Panc1 (cell line): Measurements from ENCODE around the gene SRSF2. TPM values are rescaled to one million over a fixed set of nuclear protein-coding genes. Genes with fewer than 3 reads are reported as not detected.

Source experiments
- ATAC-seq: fragments of 200-7000 bp; cut with Tn5 transposase; 2 replicates; pipeline ENCODE4 v1.9.1; 2020; ENCODE audit warnings: mild to moderate bottlenecking, moderate library complexity
- BruUV-seq: library from RNA; stranded (reverse); fragments of 400-500 nt; replicated peaks from 2 replicates; lab custom pipeline; 2021; lab: Mats Ljungman, UMichigan
- CTCF ChIA-PET: fragments of 300-600 bp; sonication (Branson Sonifier 250); formaldehyde crosslinking; loops from one replicate; lab custom pipeline; 2022; ENCODE audit warnings: antibody characterized with exemption; lab: Charles Lee
- POLR2A ChIA-PET: fragments of 300-600 bp; sonication (Branson Sonifier 250); formaldehyde crosslinking; loops from one replicate; lab custom pipeline; 2022; ENCODE audit warnings: antibody characterized with exemption; lab: Charles Lee
- DNase-seq: peaks from one replicate; pipeline ENCODE4 v3.0.0-alpha.2; 2010; ENCODE audit warnings: low read depth, low spot score
- H3K27ac ChIP-seq: 2 replicates; pipeline ENCODE4 v1.5.1; 2011; ENCODE audit warnings: mild to moderate bottlenecking, low read length, inconsistent platforms
- H3K27me3 ChIP-seq: fragments of 200-500 bp; sonication (Bioruptor generic); 2 replicates; pipeline ENCODE4 v1.6.0; 2014; ENCODE audit warnings: low read length, inconsistent platforms; ENCODE audit not compliant: control insufficient read depth, insufficient read depth
- H3K36me3 ChIP-seq: fragments of 200-500 bp; sonication (Bioruptor generic); 2 replicates; pipeline ENCODE4 v1.5.1; 2014; ENCODE audit warnings: inconsistent platforms, mild to moderate bottlenecking, low read length, moderate library complexity; ENCODE audit not compliant: control insufficient read depth, insufficient read depth
- H3K4me1 ChIP-seq: 2 replicates; pipeline ENCODE4 v1.5.1; 2011; ENCODE audit warnings: inconsistent platforms, mild to moderate bottlenecking, low read length, moderate library complexity; ENCODE audit not compliant: control insufficient read depth, insufficient read depth
- H3K4me3 ChIP-seq, 2 experiments: 2 replicates each; pipeline ENCODE4 v1.5.1; 2011 to 2012; ENCODE audit warnings: low read depth in 2 of 2, low read length in 2 of 2, mild to moderate bottlenecking in 2 of 2, inconsistent platforms in 1 of 2, moderate library complexity in 1 of 2
- H3K9me3 ChIP-seq: fragments of 200-500 bp; sonication (Bioruptor generic); 2 replicates; pipeline ENCODE4 v1.5.1; 2014; ENCODE audit warnings: low read depth, mild to moderate bottlenecking, inconsistent platforms, low read length, moderate library complexity; ENCODE audit not compliant: control insufficient read depth, insufficient read depth
- POLR2AphosphoS5 ChIP-seq: IDR thresholded peaks from 2 replicates; pipeline ENCODE4 v1.6.1; 2012; ENCODE audit warnings: mild to moderate bottlenecking, low read depth, low read length, moderate library complexity
- SIN3A ChIP-seq: IDR thresholded peaks from 2 replicates; pipeline ENCODE4 v1.6.1; 2012; ENCODE audit warnings: low read depth, mild to moderate bottlenecking, low read length, moderate library complexity, borderline replicate concordance; ENCODE audit not compliant: insufficient read depth
- TCF7L2 ChIP-seq: IDR thresholded peaks from 2 replicates; pipeline ENCODE4 v1.6.1; 2011; ENCODE audit warnings: mild to moderate bottlenecking, low read depth, low read length, inconsistent platforms
- in situ Hi-C: cut with HindIII; loops from 2 replicates; pipeline ENCODE4 v1.10.0; 2016; ENCODE audit warnings: low sequenced_read_pairs, low pct_unique_long_range_greater_than_20kb
- intact Hi-C: fragments of 100-400 bp; cut with micrococcal nuclease; formaldehyde crosslinking; loops from one replicate; pipeline ENCODE4 v1.10.0; 2022; ENCODE audit not compliant: unreplicated experiment
- total RNA-seq: library from RNA; stranded (reverse); gene quantifications from one replicate; pipeline ENCODE4 v1.2.1, GENCODE V29; 2021; ENCODE audit not compliant: unreplicated experiment
- TF ChIP-seq, protein P1 (sequence below), 2 experiments: IDR thresholded peaks; 2 replicates each; pipeline ENCODE4 v1.6.1; 2011 to 2012; ENCODE audit warnings: low read depth in 2 of 2, control low read depth in 1 of 2, low read length in 1 of 2, mild to moderate bottlenecking in 1 of 2, moderate library complexity in 1 of 2; ENCODE audit not compliant: insufficient read depth in 1 of 2
- TF ChIP-seq, protein P2 (sequence below): fragments of 450-650 bp; IDR thresholded peaks from 2 replicates; pipeline ENCODE4 v1.5.1; 2017; ENCODE audit warnings: mild to moderate bottlenecking

The SRSF2 gene
- total RNA-seq, 1 experiment from 2014 or later = 436 TPM

DNA sequence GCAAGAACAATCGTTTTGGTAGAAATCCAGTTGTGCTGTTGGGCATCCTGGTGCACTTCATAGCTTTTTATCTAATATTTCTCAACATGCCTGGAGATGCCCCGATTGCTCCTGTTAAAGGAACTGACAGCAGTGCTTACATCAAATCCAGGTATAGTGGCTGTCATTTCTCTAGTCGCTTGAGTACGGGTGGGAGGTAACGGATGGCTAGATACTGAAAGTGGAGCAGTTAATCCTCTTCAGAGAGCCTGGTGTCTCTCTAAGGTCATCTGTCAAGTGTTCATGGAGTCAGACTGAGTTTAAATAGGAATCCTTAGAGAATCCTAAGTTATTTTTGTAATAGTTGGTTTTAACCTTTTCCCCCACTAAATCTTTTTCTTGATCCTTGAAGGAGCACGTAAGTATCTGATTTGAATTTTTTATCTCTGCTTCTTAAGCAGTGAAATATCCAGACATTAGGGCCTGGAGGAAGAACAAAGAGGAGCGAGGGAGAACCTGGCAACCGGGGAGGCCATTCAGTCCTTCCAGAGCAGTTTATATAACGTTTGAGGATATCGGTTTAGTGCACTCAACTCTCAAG is 38.0 kb upstream of the SRSF2 start:
- DNase-seq (no peak), ATAC-seq (no peak)
- Histone ChIP-seq H3K9me3 (no peaks in the 10 kb centered on the region), H3K4me3 (no peak overlapping the region), H3K4me1 (no peaks in the 10 kb centered on the region), H3K27ac (no peak overlapping the region), H3K36me3 (peaks cover 5% of the 10 kb centered on the region; the same call in 1 of the 2 replicates), H3K27me3 (no peaks in the 10 kb centered on the region)
- CTCF ChIA-PET = no interaction called here
- in situ Hi-C loops (no loop called here), intact Hi-C loops (no loop called here)
- POLR2A ChIA-PET = interaction anchor here (0.6 kb wide), 1 partner anchor 18 kb away, joined by 4 read pairs; no protein-coding TSS in a partner anchor
- TF ChIP-seq, protein P1, sequence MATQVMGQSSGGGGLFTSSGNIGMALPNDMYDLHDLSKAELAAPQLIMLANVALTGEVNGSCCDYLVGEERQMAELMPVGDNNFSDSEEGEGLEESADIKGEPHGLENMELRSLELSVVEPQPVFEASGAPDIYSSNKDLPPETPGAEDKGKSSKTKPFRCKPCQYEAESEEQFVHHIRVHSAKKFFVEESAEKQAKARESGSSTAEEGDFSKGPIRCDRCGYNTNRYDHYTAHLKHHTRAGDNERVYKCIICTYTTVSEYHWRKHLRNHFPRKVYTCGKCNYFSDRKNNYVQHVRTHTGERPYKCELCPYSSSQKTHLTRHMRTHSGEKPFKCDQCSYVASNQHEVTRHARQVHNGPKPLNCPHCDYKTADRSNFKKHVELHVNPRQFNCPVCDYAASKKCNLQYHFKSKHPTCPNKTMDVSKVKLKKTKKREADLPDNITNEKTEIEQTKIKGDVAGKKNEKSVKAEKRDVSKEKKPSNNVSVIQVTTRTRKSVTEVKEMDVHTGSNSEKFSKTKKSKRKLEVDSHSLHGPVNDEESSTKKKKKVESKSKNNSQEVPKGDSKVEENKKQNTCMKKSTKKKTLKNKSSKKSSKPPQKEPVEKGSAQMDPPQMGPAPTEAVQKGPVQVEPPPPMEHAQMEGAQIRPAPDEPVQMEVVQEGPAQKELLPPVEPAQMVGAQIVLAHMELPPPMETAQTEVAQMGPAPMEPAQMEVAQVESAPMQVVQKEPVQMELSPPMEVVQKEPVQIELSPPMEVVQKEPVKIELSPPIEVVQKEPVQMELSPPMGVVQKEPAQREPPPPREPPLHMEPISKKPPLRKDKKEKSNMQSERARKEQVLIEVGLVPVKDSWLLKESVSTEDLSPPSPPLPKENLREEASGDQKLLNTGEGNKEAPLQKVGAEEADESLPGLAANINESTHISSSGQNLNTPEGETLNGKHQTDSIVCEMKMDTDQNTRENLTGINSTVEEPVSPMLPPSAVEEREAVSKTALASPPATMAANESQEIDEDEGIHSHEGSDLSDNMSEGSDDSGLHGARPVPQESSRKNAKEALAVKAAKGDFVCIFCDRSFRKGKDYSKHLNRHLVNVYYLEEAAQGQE (IDR thresholded peaks at IDR 0.05; ENCODE audit: insufficient read depth in 1 of 2, low read depth in 2 of 2, low read length in 1 of 2) = no peak
- TF ChIP-seq POLR2AphosphoS5 = no peak
- TF ChIP-seq TCF7L2 = no peak
- TF ChIP-seq, protein P2, sequence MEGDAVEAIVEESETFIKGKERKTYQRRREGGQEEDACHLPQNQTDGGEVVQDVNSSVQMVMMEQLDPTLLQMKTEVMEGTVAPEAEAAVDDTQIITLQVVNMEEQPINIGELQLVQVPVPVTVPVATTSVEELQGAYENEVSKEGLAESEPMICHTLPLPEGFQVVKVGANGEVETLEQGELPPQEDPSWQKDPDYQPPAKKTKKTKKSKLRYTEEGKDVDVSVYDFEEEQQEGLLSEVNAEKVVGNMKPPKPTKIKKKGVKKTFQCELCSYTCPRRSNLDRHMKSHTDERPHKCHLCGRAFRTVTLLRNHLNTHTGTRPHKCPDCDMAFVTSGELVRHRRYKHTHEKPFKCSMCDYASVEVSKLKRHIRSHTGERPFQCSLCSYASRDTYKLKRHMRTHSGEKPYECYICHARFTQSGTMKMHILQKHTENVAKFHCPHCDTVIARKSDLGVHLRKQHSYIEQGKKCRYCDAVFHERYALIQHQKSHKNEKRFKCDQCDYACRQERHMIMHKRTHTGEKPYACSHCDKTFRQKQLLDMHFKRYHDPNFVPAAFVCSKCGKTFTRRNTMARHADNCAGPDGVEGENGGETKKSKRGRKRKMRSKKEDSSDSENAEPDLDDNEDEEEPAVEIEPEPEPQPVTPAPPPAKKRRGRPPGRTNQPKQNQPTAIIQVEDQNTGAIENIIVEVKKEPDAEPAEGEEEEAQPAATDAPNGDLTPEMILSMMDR = no peak
- TF ChIP-seq SIN3A = no peak
- BruUV-seq = no TSS peak

DNA sequence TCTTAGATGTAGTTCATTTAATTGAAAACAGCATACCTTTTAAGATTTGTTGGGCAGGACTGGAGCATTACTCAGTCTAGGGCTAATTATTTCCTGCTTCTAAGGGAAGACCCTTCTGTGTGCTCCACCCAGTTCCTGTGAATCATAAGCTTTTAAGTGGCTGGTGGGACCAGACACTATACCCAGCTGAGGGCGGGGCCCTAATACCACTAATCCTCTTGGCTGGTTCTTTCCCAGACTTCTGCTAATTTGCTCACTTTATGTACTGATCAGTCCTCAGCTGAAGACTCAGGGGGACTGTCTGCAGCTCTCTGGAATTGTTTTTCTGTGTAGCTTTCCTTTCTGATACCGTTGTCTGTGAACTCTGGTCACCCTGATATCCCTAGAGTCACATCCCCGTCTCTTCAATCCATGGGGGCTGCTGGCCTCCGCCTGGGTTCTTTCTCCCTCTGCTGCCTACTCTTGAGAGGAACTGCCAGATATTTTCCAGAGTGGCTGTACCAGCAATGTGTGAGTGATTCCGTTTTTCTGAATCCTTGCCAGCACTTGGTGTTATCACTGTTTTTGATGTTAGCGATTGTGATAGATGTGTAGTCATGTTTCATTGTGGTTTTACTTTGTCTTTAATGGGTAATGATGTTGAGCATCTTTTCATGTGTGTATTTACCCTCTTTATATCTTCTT is 35.9 kb upstream of the SRSF2 start:
- no peak overlapping the region for H3K27ac ChIP-seq
- H3K36me3 ChIP-seq = peaks cover 10% of the 10 kb centered on the region
- CTCF ChIA-PET = no interaction called here
- no peaks in the 10 kb centered on the region for H3K9me3 ChIP-seq
- in situ Hi-C loops = no loop called here
- H3K27me3 ChIP-seq = no peaks in the 10 kb centered on the region
- BruUV-seq = no TSS peak
- TF ChIP-seq SIN3A (no peak), POLR2AphosphoS5 (no peak)
- TF ChIP-seq, protein P2 = no peak
- POLR2A ChIA-PET = no interaction called here
- intact Hi-C loops = no loop called here
- ATAC-seq = peak; percentile 48; the same call in 1 of the 2 replicates
- no peak for DNase-seq
- H3K4me1 ChIP-seq = no peaks in the 10 kb centered on the region
- no peak overlapping the region for H3K4me3 ChIP-seq
